ENCODE results near the gene CRACR2A.

CRACR2A gene

GRCh38 chr12:3647504-3647903 lies 105.4 kb downstream of the CRACR2A start:
- TF ChIP-seq CTCF (IDR thresholded peaks at IDR 0.05; ENCODE audit: low read depth, low read length): no peak
- H3K4me3 ChIP-seq (ENCODE audit: low read depth, low read length): no peak overlapping the region
- DNase-seq (ENCODE audit: low read depth, low spot score): no peak
- in situ Hi-C loops (cut with HindIII; ENCODE audit: low sequenced_read_pairs): no loop called here

GRCh38 chr12:3646561-3647241 lies 106.2 kb downstream of the CRACR2A start:
- TF ChIP-seq CTCF (IDR thresholded peaks at IDR 0.05; ENCODE audit: low read depth, low read length): no peak
- in situ Hi-C loops (cut with HindIII; ENCODE audit: low sequenced_read_pairs): no loop called here
- no peak overlapping the region for H3K4me3 ChIP-seq (ENCODE audit: low read depth, low read length)
- no peak for DNase-seq (ENCODE audit: low read depth, low spot score)

GRCh38 chr12:3645091-3645490 lies 107.8 kb downstream of the CRACR2A start:
- TF ChIP-seq CTCF (IDR thresholded peaks at IDR 0.05; ENCODE audit: low read depth, low read length): no peak
- DNase-seq (ENCODE audit: low read depth, low spot score): no peak
- no peak overlapping the region for H3K4me3 ChIP-seq (ENCODE audit: low read depth, low read length)
- in situ Hi-C loops (cut with HindIII; ENCODE audit: low sequenced_read_pairs): no loop called here

GRCh38 chr12:3644104-3644503 lies 108.8 kb downstream of the CRACR2A start:
- no peak overlapping the region for H3K4me3 ChIP-seq (ENCODE audit: low read depth, low read length)
- peak; percentile 9 for TF ChIP-seq CTCF (IDR thresholded peaks at IDR 0.05; ENCODE audit: low read depth, low read length)
- DNase-seq (ENCODE audit: low read depth, low spot score): no peak
- in situ Hi-C loops (cut with HindIII; ENCODE audit: low sequenced_read_pairs): no loop called here

- no peak overlapping the region for H3K4me3 ChIP-seq (ENCODE audit: low read depth, low read length)
- TF ChIP-seq CTCF (IDR thresholded peaks at IDR 0.05; ENCODE audit: low read depth, low read length): no peak
- DNase-seq (ENCODE audit: low read depth, low spot score): peak; percentile 77
- in situ Hi-C loops (cut with HindIII; ENCODE audit: low sequenced_read_pairs): no loop called here
These were observed 111.4 kb downstream of the CRACR2A start for GRCh38 chr12:3641428-3642018.

GRCh38 chr12:3636328-3636727 lies 116.6 kb downstream of the CRACR2A start:
- no peak for TF ChIP-seq CTCF (IDR thresholded peaks at IDR 0.05; ENCODE audit: low read depth, low read length)
- no peak overlapping the region for H3K4me3 ChIP-seq (ENCODE audit: low read depth, low read length)
- in situ Hi-C loops (cut with HindIII; ENCODE audit: low sequenced_read_pairs): no loop called here
- no peak for DNase-seq (ENCODE audit: low read depth, low spot score)

Data from astrocyte of the spinal cord (primary cell).